H1 (cell line): ENCODE measurements around the gene RBM20. TPM values are rescaled to one million over a fixed set of nuclear protein-coding genes. Genes with fewer than 3 reads are reported as not detected.

Source experiments
- CTCF ChIA-PET: fragments of 300-600 bp; sonication (Branson Sonifier 250); formaldehyde crosslinking; loops from one replicate; lab custom pipeline; 2021; ENCODE audit not compliant: partially characterized antibody; lab: Charles Lee
- POLR2A ChIA-PET: fragments of 300-600 bp; sonication (Branson Sonifier 250); formaldehyde crosslinking; loops from one replicate; lab custom pipeline; 2021; ENCODE audit warnings: inconsistent platforms; ENCODE audit not compliant: partially characterized antibody; lab: Charles Lee
- DNase-seq, 2 experiments: peaks; one replicate each; pipeline versions ENCODE4 v3.0.0 to v3.0.0-alpha.2; 2010 to 2022; ENCODE audit warnings: low spot score in 2 of 2, low read depth in 1 of 2, mixed read lengths in 1 of 2
- FAIRE-seq: peaks from 2 replicates; lab custom pipeline; 2011; peaks lifted over from hg19 to GRCh38; lab: Jason Lieb, UNC
- H2AFZ ChIP-seq: 2 replicates; pipeline ENCODE4 v1.8.1; 2012; ENCODE audit warnings: low read length, inconsistent platforms
- H2AK5ac ChIP-seq: 2 replicates; pipeline ENCODE4 v1.6.1; 2013; ENCODE audit warnings: low read depth, low read length
- H2BK120ac ChIP-seq: replicated peaks from 2 replicates; pipeline ENCODE3; 2013; ENCODE audit warnings: low read depth, low read length, inconsistent platforms
- H2BK12ac ChIP-seq: 2 replicates; pipeline ENCODE4 v1.6.1; 2013; ENCODE audit warnings: low read depth, low read length
- H2BK15ac ChIP-seq: 2 replicates; pipeline ENCODE4 v1.6.1; 2013; ENCODE audit warnings: low read length
- H2BK20ac ChIP-seq: 2 replicates; pipeline ENCODE4 v1.6.1; 2013; ENCODE audit warnings: low read length
- H2BK5ac ChIP-seq: 2 replicates; pipeline ENCODE4 v1.6.1; 2013; ENCODE audit warnings: low read depth, low read length
- H3K14ac ChIP-seq: 2 replicates; pipeline ENCODE4 v1.6.1; 2013; ENCODE audit warnings: inconsistent platforms; ENCODE audit not compliant: insufficient read length
- H3K18ac ChIP-seq: 2 replicates; pipeline ENCODE4 v1.6.1; 2013; ENCODE audit warnings: low read length; ENCODE audit errors: extremely low read depth
- H3K23ac ChIP-seq: 2 replicates; pipeline ENCODE4 v1.6.1; 2013; ENCODE audit warnings: inconsistent platforms; ENCODE audit not compliant: insufficient read length
- H3K23me2 ChIP-seq: 2 replicates; pipeline ENCODE4 v1.6.1; 2013; ENCODE audit warnings: low read depth, low read length
- H3K27ac ChIP-seq: 2 replicates; pipeline ENCODE4 v1.6.1; 2011; ENCODE audit warnings: low read depth, low read length, inconsistent platforms
- H3K27me3 ChIP-seq, 4 experiments: replicated peaks in 1 of 4; 1 replicate in 1 of 4; 2 replicates in 3 of 4; pipeline versions ENCODE4 v1.6.1 to v1.8.1; 2011 to 2013; ENCODE audit warnings: low read length in 3 of 4, mild to moderate bottlenecking in 3 of 4, inconsistent platforms in 2 of 4, mixed read lengths in 2 of 4, moderate library complexity in 1 of 4; ENCODE audit not compliant: control insufficient read depth in 3 of 4, insufficient read depth in 3 of 4; ENCODE audit errors: extremely low read depth in 1 of 4
- H3K36me3 ChIP-seq, 4 experiments: 2 replicates each; pipeline versions ENCODE4 v1.6.1 to v1.8.1; 2011 to 2013; ENCODE audit warnings: mild to moderate bottlenecking in 4 of 4, low read length in 3 of 4, moderate library complexity in 2 of 4, control low read depth in 1 of 4, inconsistent platforms in 1 of 4; ENCODE audit not compliant: insufficient read depth in 4 of 4, control insufficient read depth in 2 of 4
- H3K4ac ChIP-seq: replicated peaks from 2 replicates; pipeline ENCODE3; 2013; ENCODE audit warnings: low read length, low read depth, mixed read lengths, inconsistent platforms; ENCODE audit not compliant: insufficient read length
- H3K4me1 ChIP-seq, 4 experiments: replicated peaks in 1 of 4; 1 replicate in 1 of 4; 2 replicates in 3 of 4; pipeline versions ENCODE4 v1.6.1 to v1.8.1; 2011 to 2013; ENCODE audit warnings: low read length in 3 of 4, inconsistent platforms in 2 of 4, mixed read lengths in 1 of 4; ENCODE audit not compliant: insufficient read depth in 4 of 4, control insufficient read depth in 3 of 4
- H3K4me2 ChIP-seq, 2 experiments: 2 replicates each; pipeline versions ENCODE4 v1.6.1 to v1.8.1; 2011 to 2013; ENCODE audit warnings: low read depth in 2 of 2, low read length in 2 of 2, control low read depth in 1 of 2, inconsistent platforms in 1 of 2, mild to moderate bottlenecking in 1 of 2; ENCODE audit not compliant: insufficient read depth in 1 of 2
- H3K4me3 ChIP-seq, 4 experiments: fragments of 200-600, 300-600 bp in 1 of 4; sonication (generic), shearing (Covaris generic), sonication (Bioruptor Twin) in 1 of 4; 2 replicates each; pipeline versions ENCODE4 v1.5.1 to v1.8.1; 2011 to 2016; ENCODE audit warnings: low read length in 4 of 4, low read depth in 3 of 4, control low read depth in 2 of 4, inconsistent platforms in 2 of 4, mild to moderate bottlenecking in 2 of 4, mixed read lengths in 1 of 4, moderate library complexity in 1 of 4; ENCODE audit not compliant: insufficient read depth in 2 of 4; ENCODE audit errors: extremely low read depth in 1 of 4
- H3K56ac ChIP-seq: replicated peaks from 2 replicates; pipeline ENCODE3; 2013; ENCODE audit warnings: low read depth, mild to moderate bottlenecking, mixed read lengths, low read length, inconsistent platforms; ENCODE audit not compliant: insufficient read length
- H3K79me1 ChIP-seq: 2 replicates; pipeline ENCODE4 v1.6.1; 2013; ENCODE audit warnings: low read depth, low read length, control low read depth
- H3K79me2 ChIP-seq, 2 experiments: 2 replicates each; pipeline versions ENCODE4 v1.6.1 to v1.8.1; 2012 to 2013; ENCODE audit warnings: low read length in 2 of 2, mild to moderate bottlenecking in 2 of 2, inconsistent platforms in 1 of 2; ENCODE audit not compliant: insufficient read depth in 2 of 2, control insufficient read depth in 1 of 2
- H3K9ac ChIP-seq, 4 experiments: replicated peaks in 1 of 4; 1 replicate in 1 of 4; 2 replicates in 3 of 4; pipeline versions ENCODE4 v1.6.1 to v1.8.1; 2011 to 2013; ENCODE audit warnings: low read depth in 3 of 4, low read length in 3 of 4, control low read depth in 2 of 4, mild to moderate bottlenecking in 2 of 4, moderate library complexity in 2 of 4, inconsistent platforms in 1 of 4; ENCODE audit errors: extremely low read depth in 1 of 4
- H3K9me3 ChIP-seq, 2 experiments: 2 replicates each; pipeline versions ENCODE4 v1.6.1 to v1.8.1; 2012 to 2013; ENCODE audit warnings: mild to moderate bottlenecking in 2 of 2, moderate library complexity in 2 of 2, control low read depth in 1 of 2, inconsistent platforms in 1 of 2, low read depth in 1 of 2, low read length in 1 of 2, mixed read lengths in 1 of 2; ENCODE audit not compliant: insufficient read depth in 2 of 2
- H4K20me1 ChIP-seq, 2 experiments: replicated peaks in 1 of 2; 2 replicates each; pipeline versions ENCODE3 to v1.8.1; 2011 to 2013; ENCODE audit warnings: inconsistent platforms in 2 of 2, low read length in 2 of 2, mild to moderate bottlenecking in 1 of 2; ENCODE audit not compliant: insufficient read depth in 2 of 2, control insufficient read depth in 1 of 2
- H4K5ac ChIP-seq: 2 replicates; pipeline ENCODE4 v1.6.1; 2013; ENCODE audit warnings: low read length, low read depth, mixed read lengths, inconsistent platforms; ENCODE audit not compliant: insufficient read length
- H4K8ac ChIP-seq: 2 replicates; pipeline ENCODE4 v1.8.0; 2013; ENCODE audit warnings: mild to moderate bottlenecking, moderate library complexity, low read length, inconsistent platforms; ENCODE audit not compliant: insufficient read depth; ENCODE audit errors: extremely low read depth
- H4K91ac ChIP-seq: replicated peaks from 2 replicates; pipeline ENCODE3; 2013; ENCODE audit warnings: low read length, mixed read lengths, inconsistent platforms; ENCODE audit not compliant: insufficient read length
- EZH2 ChIP-seq: fragments of 200-600 bp; sonication (generic); IDR thresholded peaks from 2 replicates; pipeline ENCODE4 v1.7.1; 2012; ENCODE audit warnings: low read depth, mild to moderate bottlenecking, moderate library complexity, low read length, inconsistent platforms; ENCODE audit not compliant: severe bottlenecking
- FOSL1 ChIP-seq: IDR thresholded peaks from 2 replicates; pipeline ENCODE4 v1.6.1; 2011; ENCODE audit warnings: mild to moderate bottlenecking, low read depth, low read length, moderate library complexity; ENCODE audit not compliant: insufficient read depth
- KDM4A ChIP-seq: IDR thresholded peaks from one replicate; pipeline ENCODE4 v1.7.1; 2012; ENCODE audit warnings: low read depth, mild to moderate bottlenecking, moderate library complexity, low read length, inconsistent platforms; ENCODE audit not compliant: severe bottlenecking
- KDM5A ChIP-seq: fragments of 200-600 bp; IDR thresholded peaks from 2 replicates; pipeline ENCODE4 v1.7.1; 2012; ENCODE audit warnings: mild to moderate bottlenecking, low read length, inconsistent platforms, mixed read lengths
- MAFK ChIP-seq: IDR thresholded peaks from 2 replicates; pipeline ENCODE4 v1.6.1; 2012; ENCODE audit warnings: low read depth, mild to moderate bottlenecking, improper control_type of control experiment, low read length
- PHF8 ChIP-seq: fragments of 200-600 bp; sonication (generic); conservative IDR thresholded peaks from 2 replicates; pipeline ENCODE4 v1.7.1; 2012; ENCODE audit warnings: low read depth, mild to moderate bottlenecking, inconsistent platforms, low read length, moderate library complexity
- POU5F1 ChIP-seq: IDR thresholded peaks from 2 replicates; pipeline ENCODE4 v1.6.1; 2011; ENCODE audit warnings: low read depth, mild to moderate bottlenecking, low read length, moderate library complexity
- RBBP5 ChIP-seq: IDR thresholded peaks from 2 replicates; pipeline ENCODE4 v1.7.1; 2012; ENCODE audit warnings: low read depth, mild to moderate bottlenecking, inconsistent platforms, low read length, moderate library complexity, borderline replicate concordance
- SIX5 ChIP-seq: IDR thresholded peaks from 2 replicates; pipeline ENCODE4 v1.6.1; 2011; ENCODE audit warnings: mild to moderate bottlenecking, low read depth, low read length
- SP4 ChIP-seq: IDR thresholded peaks from 2 replicates; pipeline ENCODE4 v1.6.1; 2012; ENCODE audit warnings: low read length, inconsistent platforms
- TAF1 ChIP-seq: IDR thresholded peaks from 2 replicates; pipeline ENCODE4 v1.6.1; 2011; ENCODE audit warnings: mild to moderate bottlenecking, low read depth, low read length
- WGBS, 2 experiments: shearing (Covaris generic) in 1 of 2; methylation state at CpG; one replicate each; pipeline versions ENCODE4 v1.1.6 to v1.1.7; 2013 to 2015; ENCODE audit warnings: low lambda C conversion rate in 2 of 2, mixed read lengths in 2 of 2, inconsistent platforms in 1 of 2, low coverage in 1 of 2, missing lambda C conversion rate in 1 of 2; ENCODE audit not compliant: insufficient replicate concordance in 2 of 2, insufficient coverage in 1 of 2, insufficient read length in 1 of 2; ENCODE audit errors: extremely low coverage in 1 of 2, missing lambda C conversion rate in 1 of 2; 5-methylcytosine and 5-hydroxymethylcytosine counted together
- polyA plus RNA-seq, 7 experiments: library from polyadenylated mRNA; depleted of rRNA in 3 of 7; stranded (reverse) in 5 of 7; unstranded in 2 of 7; fragments of >200 nt in 5 of 7; fragments of 200-250 nt in 2 of 7; gene quantifications; 1 replicate in 5 of 7; 2 replicates in 1 of 7; 4 replicates in 1 of 7; pipeline versions ENCODE4 v1.2.1 to v1.2.3, GENCODE V29; 2011 to 2013; ENCODE audit warnings: missing spikeins in 2 of 7, mixed read lengths in 2 of 7
- total RNA-seq: library from RNA; stranded (reverse); fragmentation: NEBNext Ultra II Directional; extraction: Animal tissue kit (Norgen Biotek cat#: 25700); gene quantifications from 2 replicates; pipeline ENCODE4 v1.2.1, GENCODE V29; 2021
- TF ChIP-seq, protein P1 (sequence below), 3 experiments: IDR thresholded peaks; 1 replicate in 2 of 3; 2 replicates in 1 of 3; pipeline versions ENCODE4 v1.5.1 to v1.6.1; 2011; ENCODE audit warnings: low read length in 3 of 3, mild to moderate bottlenecking in 3 of 3, inconsistent platforms in 2 of 3, low read depth in 1 of 3, moderate library complexity in 1 of 3; ENCODE audit not compliant: insufficient read depth in 1 of 3; ENCODE audit errors: control extremely low read depth in 1 of 3

The RBM20 gene
- total and polyA plus RNA-seq, 2 of the 8 experiments (the other 6 are each of a cell fraction or from before 2014, with no cell fraction given), result 0.05 to 0.63 TPM

GRCh38 chr10:110742801-110743200, 98.7 kb downstream of the RBM20 start:
- no peak overlapping the region for H3K9ac ChIP-seq
- no peak overlapping the region for H3K23ac ChIP-seq
- no peak overlapping the region for H2AFZ ChIP-seq
- H3K36me3 ChIP-seq, result no peaks in the 10 kb centered on the region
- no peak overlapping the region for H3K14ac ChIP-seq
- no peak overlapping the region for H3K4me3 ChIP-seq
- no peaks in the 10 kb centered on the region for H3K79me1 ChIP-seq
- no peak overlapping the region for H2BK12ac ChIP-seq
- no peak overlapping the region for H3K27ac ChIP-seq
- H3K27me3 ChIP-seq, result no peaks in the 10 kb centered on the region
- WGBS, 2 experiments, result 88% methylated on average over 6 of the region's 6 CpGs; no CpG with 5 or more reads in 1 of the 2 experiments
- no peak overlapping the region for H2BK15ac ChIP-seq
- POLR2A ChIA-PET, result no interaction called here
- H3K4ac ChIP-seq, result no peak overlapping the region
- no peak overlapping the region for H2AK5ac ChIP-seq
- no peak overlapping the region for H3K56ac ChIP-seq
- H2BK20ac ChIP-seq, result no peak overlapping the region
- no peak overlapping the region for H2BK5ac ChIP-seq
- H3K4me1 ChIP-seq, result no peaks in the 10 kb centered on the region
- H3K79me2 ChIP-seq, result no peaks in the 10 kb centered on the region
- H3K4me2 ChIP-seq, result no peak overlapping the region
- H2BK120ac ChIP-seq, result no peak overlapping the region
- H4K5ac ChIP-seq, result no peak overlapping the region
- peaks cover 0 to 2% of the 10 kb centered on the region in 2 experiments for H4K20me1 ChIP-seq
- no peaks in the 10 kb centered on the region for H3K9me3 ChIP-seq
- H4K91ac ChIP-seq, result no peak overlapping the region
- DNase-seq (no peak), FAIRE-seq (no peak)
- no peaks in the 10 kb centered on the region; the same call in 1 of the 2 replicates for H3K23me2 ChIP-seq
- H4K8ac ChIP-seq, result no peak overlapping the region
- no peak overlapping the region for H3K18ac ChIP-seq
- CTCF ChIA-PET, result interaction anchor here (0.7 to 6.7 kb wide), 6 partner anchors 61 to 155 kb away, joined by 3 to 26 read pairs (median 5); partner anchors contain the start of gene PDCD4
- TF ChIP-seq FOSL1, result no peak
- no peak for TF ChIP-seq SIX5
- no peak for TF ChIP-seq SP4
- no peak for TF ChIP-seq KDM5A
- TF ChIP-seq TAF1, result no peak
- TF ChIP-seq, protein P1, sequence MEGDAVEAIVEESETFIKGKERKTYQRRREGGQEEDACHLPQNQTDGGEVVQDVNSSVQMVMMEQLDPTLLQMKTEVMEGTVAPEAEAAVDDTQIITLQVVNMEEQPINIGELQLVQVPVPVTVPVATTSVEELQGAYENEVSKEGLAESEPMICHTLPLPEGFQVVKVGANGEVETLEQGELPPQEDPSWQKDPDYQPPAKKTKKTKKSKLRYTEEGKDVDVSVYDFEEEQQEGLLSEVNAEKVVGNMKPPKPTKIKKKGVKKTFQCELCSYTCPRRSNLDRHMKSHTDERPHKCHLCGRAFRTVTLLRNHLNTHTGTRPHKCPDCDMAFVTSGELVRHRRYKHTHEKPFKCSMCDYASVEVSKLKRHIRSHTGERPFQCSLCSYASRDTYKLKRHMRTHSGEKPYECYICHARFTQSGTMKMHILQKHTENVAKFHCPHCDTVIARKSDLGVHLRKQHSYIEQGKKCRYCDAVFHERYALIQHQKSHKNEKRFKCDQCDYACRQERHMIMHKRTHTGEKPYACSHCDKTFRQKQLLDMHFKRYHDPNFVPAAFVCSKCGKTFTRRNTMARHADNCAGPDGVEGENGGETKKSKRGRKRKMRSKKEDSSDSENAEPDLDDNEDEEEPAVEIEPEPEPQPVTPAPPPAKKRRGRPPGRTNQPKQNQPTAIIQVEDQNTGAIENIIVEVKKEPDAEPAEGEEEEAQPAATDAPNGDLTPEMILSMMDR (IDR thresholded peaks at IDR 0.05; ENCODE audit: control extremely low read depth in 1 of 3, insufficient read depth in 1 of 3, low read depth in 1 of 3, low read length in 3 of 3), result no peak
- no peak for TF ChIP-seq POU5F1
- no peak for TF ChIP-seq RBBP5
- TF ChIP-seq EZH2, result no peak
- TF ChIP-seq PHF8, result no peak
- no peak for TF ChIP-seq MAFK
- no peak for TF ChIP-seq KDM4A
